GM12878 (cell line): Measurements from ENCODE around the gene AEBP2. TPM values are rescaled to one million over a fixed set of nuclear protein-coding genes. Genes with fewer than 3 reads are reported as not detected.

ENCODE experiments used
- ATAC-seq: fragments of 200-7000 bp; cut with Tn5 transposase; 3 replicates; pipeline ENCODE4 v1.9.1; 2020; ENCODE audit warnings: mild to moderate bottlenecking, moderate library complexity
- BruUV-seq: library from RNA; stranded (reverse); fragments of 400-500 nt; replicated peaks from 2 replicates; lab custom pipeline; 2021; lab: Mats Ljungman, UMichigan
- CTCF ChIA-PET: fragments of 300-600 bp; sonication (Branson Sonifier 250); formaldehyde crosslinking; extraction: SDS; loops from one replicate; lab custom pipeline; 2021; ENCODE audit warnings: inconsistent platforms; lab: Yijun Ruan, JAX
- POLR2A ChIA-PET: fragments of 350-600 bp; formaldehyde crosslinking; extraction: SDS; loops from one replicate; lab custom pipeline; 2021; ENCODE audit warnings: inconsistent platforms; lab: Charles Lee
- RAD21 ChIA-PET: fragments of 300-600 bp; sonication (Branson Sonifier 250); formaldehyde crosslinking; loops from one replicate; lab custom pipeline; 2023; ENCODE audit warnings: antibody characterized with exemption; ENCODE audit not compliant: unreplicated experiment; lab: Charles Lee
- SMC1A ChIA-PET: fragments of 300-600 bp; sonication (Branson Sonifier 250); formaldehyde crosslinking; loops from one replicate; lab custom pipeline; 2023; ENCODE audit not compliant: unreplicated experiment, uncharacterized antibody; lab: Charles Lee
- DNase-seq: peaks from one replicate; pipeline ENCODE4 v3.0.0-alpha.2; 2011; ENCODE audit warnings: low read depth, low spot score
- FAIRE-seq: peaks from 3 replicates; lab custom pipeline; 2011; peaks lifted over from hg19 to GRCh38; lab: Jason Lieb, UNC
- H2AFZ ChIP-seq: 2 replicates; pipeline ENCODE4 v1.6.0; 2011; ENCODE audit warnings: low read depth, low read length, control low read depth; ENCODE audit not compliant: control insufficient read depth
- H3K27ac ChIP-seq: 2 replicates; pipeline ENCODE4 v1.5.1; 2011; ENCODE audit warnings: control low read depth; ENCODE audit not compliant: control insufficient read depth, insufficient read depth
- H3K27me3 ChIP-seq, 2 experiments: replicated peaks in 1 of 2; 2 replicates each; pipeline versions ENCODE4 v1.6.0 to v1.6.1; 2011; ENCODE audit warnings: low read length in 1 of 2; ENCODE audit not compliant: control insufficient read depth in 2 of 2, insufficient read depth in 2 of 2
- H3K36me3 ChIP-seq, 2 experiments: 2 replicates each; pipeline ENCODE4 v1.5.1; 2011; ENCODE audit warnings: low read length in 1 of 2; ENCODE audit not compliant: control insufficient read depth in 2 of 2, insufficient read depth in 2 of 2
- H3K4me1 ChIP-seq: 2 replicates; pipeline ENCODE4 v1.6.1; 2011; ENCODE audit warnings: mild to moderate bottlenecking, low read length, moderate library complexity, mixed read lengths; ENCODE audit not compliant: control insufficient read depth, insufficient read depth
- H3K4me2 ChIP-seq: 2 replicates; pipeline ENCODE4 v1.6.0; 2011; ENCODE audit warnings: control low read depth; ENCODE audit not compliant: control insufficient read depth, insufficient read depth
- H3K4me3 ChIP-seq: fragments of 200-600 bp; sonication (generic); 2 replicates; pipeline ENCODE4 v1.5.1; 2016
- H3K79me2 ChIP-seq: 2 replicates; pipeline ENCODE4 v1.6.0; 2011; ENCODE audit warnings: low read length; ENCODE audit not compliant: control insufficient read depth, insufficient read depth
- H3K9ac ChIP-seq: 2 replicates; pipeline ENCODE4 v1.8.0; 2011; ENCODE audit warnings: low read length, control low read depth, mixed read lengths; ENCODE audit not compliant: control insufficient read depth, insufficient read depth
- H3K9me3 ChIP-seq: replicated peaks from 3 replicates; pipeline ENCODE4 v1.5.1; 2011; ENCODE audit warnings: mild to moderate bottlenecking, low read length; ENCODE audit not compliant: control insufficient read depth, insufficient read depth
- H4K20me1 ChIP-seq: 2 replicates; pipeline ENCODE4 v1.6.0; 2011; ENCODE audit not compliant: control insufficient read depth, insufficient read depth
- CBX5 ChIP-seq: sonication (generic); IDR thresholded peaks from 2 replicates; pipeline ENCODE4 v1.6.1; 2016; ENCODE audit warnings: low read depth, moderate library complexity, mild to moderate bottlenecking, inconsistent platforms
- CREB1 ChIP-seq: IDR thresholded peaks from 2 replicates; pipeline ENCODE4 v1.6.1; 2012; ENCODE audit warnings: low read depth, mild to moderate bottlenecking, inconsistent platforms
- MEF2A ChIP-seq: IDR thresholded peaks from 2 replicates; pipeline ENCODE4 v1.6.1; 2011; ENCODE audit warnings: low read depth, mild to moderate bottlenecking, low read length, moderate library complexity; ENCODE audit not compliant: insufficient read depth
- POLR2AphosphoS5 ChIP-seq: IDR thresholded peaks from 2 replicates; pipeline ENCODE4 v1.6.1; 2011; ENCODE audit warnings: mild to moderate bottlenecking, low read length, inconsistent platforms
- RB1 ChIP-seq: fragments of 450-650 bp; formaldehyde crosslinking; IDR thresholded peaks from 2 replicates; pipeline ENCODE4 v1.6.1; 2017; ENCODE audit warnings: mild to moderate bottlenecking, borderline replicate concordance
- SIN3A ChIP-seq: IDR thresholded peaks from 2 replicates; pipeline ENCODE4 v1.6.1; 2012; ENCODE audit warnings: low read depth, low read length, improper control_type of control experiment
- SMAD1 ChIP-seq: fragments of 450-650 bp; IDR thresholded peaks from 2 replicates; pipeline ENCODE4 v1.6.1; 2018; ENCODE audit warnings: mild to moderate bottlenecking, low read depth; ENCODE audit not compliant: partially characterized antibody
- TAF1 ChIP-seq: IDR thresholded peaks from 2 replicates; pipeline ENCODE4 v1.6.1; 2011; ENCODE audit warnings: mild to moderate bottlenecking, low read depth, low read length, borderline replicate concordance
- WGBS: methylation state at CpG from one replicate; pipeline ENCODE4 v1.1.6; 2016; ENCODE audit warnings: low lambda C conversion rate; ENCODE audit not compliant: insufficient replicate concordance, insufficient coverage; ENCODE audit errors: missing lambda C conversion rate; 5-methylcytosine and 5-hydroxymethylcytosine counted together
- in situ Hi-C: fragments of 300-500 bp; cut with MboI; formaldehyde crosslinking; loops from 9 replicates; pipeline ENCODE4 v1.14.3; 2018; ENCODE audit warnings: mixed read lengths
- intact Hi-C: fragments of 100-400 bp; cut with micrococcal nuclease; formaldehyde crosslinking; loops from one replicate; pipeline ENCODE4 v1.14.2; 2022; ENCODE audit not compliant: unreplicated experiment
- polyA plus RNA-seq, 11 experiments: library from polyadenylated mRNA; depleted of rRNA in 4 of 11; unstranded in 6 of 11; stranded (reverse) in 5 of 11; fragments of >200 nt; fragmentation: Nextera tagmentation in 4 of 11; fragmentation: Illumina TruSeq in 1 of 11; extraction: Ambion mirVana in 4 of 11; extraction: Trizol in 1 of 11; gene quantifications; 1 replicate in 1 of 11; 2 replicates in 10 of 11; pipeline versions ENCODE4 v1.2.1 to v1.2.3, GENCODE V29; 2011 to 2016; ENCODE audit warnings: inconsistent platforms in 2 of 11, missing spikeins in 2 of 11, low read depth in 1 of 11
- total RNA-seq, 4 experiments: library from RNA; depleted of rRNA in 3 of 4; stranded (reverse); fragments of >200 nt in 3 of 4; fragmentation: Illumina TruSeq in 1 of 4; extraction: Trizol in 1 of 4; gene quantifications; 2 replicates each; pipeline versions ENCODE4 v1.2.1 to v1.2.3, GENCODE V29; 2013 to 2021
- TF ChIP-seq, protein P1 (sequence below): IDR thresholded peaks from 2 replicates; pipeline ENCODE4 v1.6.1; 2012; ENCODE audit warnings: improper control_type of control experiment, low read depth, low read length; ENCODE audit not compliant: insufficient replicate concordance
- TF ChIP-seq, protein P2 (sequence below): fragments of 450-650 bp; formaldehyde crosslinking; IDR thresholded peaks from 2 replicates; pipeline ENCODE4 v1.4.0; 2022; ENCODE audit warnings: mild to moderate bottlenecking, moderate library complexity
- TF ChIP-seq, protein P3 (sequence below): fragments of 450-650 bp; formaldehyde crosslinking; IDR thresholded peaks from 2 replicates; pipeline ENCODE4 v1.4.0; 2020; ENCODE audit warnings: mild to moderate bottlenecking, moderate library complexity

AEBP2 gene
- total and polyA plus RNA-seq, 10 of the 15 experiments (the other 5 are each of a cell fraction or from before 2014, with no cell fraction given), result 17.6 to 126 (median 44.8) TPM

DNA sequence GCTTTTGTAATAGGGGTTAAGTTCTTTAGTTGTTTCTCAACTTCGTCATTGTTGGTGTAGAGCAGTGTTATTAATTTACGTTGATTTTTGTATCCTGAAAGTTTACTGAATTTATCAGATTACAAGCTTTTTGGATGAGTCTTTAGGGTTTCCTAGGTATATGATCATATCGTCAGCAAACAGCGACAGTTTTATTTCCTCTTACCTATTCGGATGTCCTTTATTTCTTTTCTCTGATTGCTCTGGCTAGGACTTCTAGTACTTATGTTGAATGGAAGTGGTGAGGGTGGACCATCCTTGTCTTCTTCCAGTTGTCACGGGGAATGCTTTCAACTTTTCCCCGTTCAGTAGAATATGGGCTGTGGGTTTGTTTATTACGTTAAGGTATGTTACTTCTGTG lies 37.8 kb downstream of the AEBP2 start:
- in situ Hi-C loops, result no loop called here
- no peaks in the 10 kb centered on the region for H3K27me3 ChIP-seq
- intact Hi-C loops, result loop anchor here (10.0 kb wide), 1 partner anchor 418 kb away; no protein-coding TSS in a partner anchor
- H4K20me1 ChIP-seq, result no peaks in the 10 kb centered on the region
- no peak for DNase-seq
- no peak overlapping the region for H3K4me3 ChIP-seq
- no peak for ATAC-seq
- H3K27ac ChIP-seq, result no peak overlapping the region
- SMC1A ChIA-PET, result interaction anchor here (0.6 kb wide), 1 partner anchor 1080 kb away, joined by 3 read pairs; no protein-coding TSS in a partner anchor
- CTCF ChIA-PET, result no interaction called here
- H3K36me3 ChIP-seq, result peaks cover 2 to 15% of the 10 kb centered on the region in 2 experiments; a peak in 3 of 4 replicates
- POLR2A ChIA-PET, result no interaction called here
- BruUV-seq, result TSS peak; percentile 14
- H2AFZ ChIP-seq, result no peak overlapping the region
- RAD21 ChIA-PET, result no interaction called here
- H3K4me2 ChIP-seq, result no peak overlapping the region
- no peak overlapping the region for H3K9ac ChIP-seq
- no peak for FAIRE-seq
- peaks cover 8% of the 10 kb centered on the region for H3K4me1 ChIP-seq
- H3K9me3 ChIP-seq, result peaks cover 15% of the 10 kb centered on the region
- H3K79me2 ChIP-seq, result peaks cover 31% of the 10 kb centered on the region
- WGBS, result 97% methylated on average over 8 of the region's 8 CpGs
- TF ChIP-seq TAF1 (no peak), CREB1 (no peak), CBX5 (no peak), MEF2A (no peak), POLR2AphosphoS5 (no peak), RB1 (no peak), SIN3A (no peak), SMAD1 (no peak)
- TF ChIP-seq, protein P1, sequence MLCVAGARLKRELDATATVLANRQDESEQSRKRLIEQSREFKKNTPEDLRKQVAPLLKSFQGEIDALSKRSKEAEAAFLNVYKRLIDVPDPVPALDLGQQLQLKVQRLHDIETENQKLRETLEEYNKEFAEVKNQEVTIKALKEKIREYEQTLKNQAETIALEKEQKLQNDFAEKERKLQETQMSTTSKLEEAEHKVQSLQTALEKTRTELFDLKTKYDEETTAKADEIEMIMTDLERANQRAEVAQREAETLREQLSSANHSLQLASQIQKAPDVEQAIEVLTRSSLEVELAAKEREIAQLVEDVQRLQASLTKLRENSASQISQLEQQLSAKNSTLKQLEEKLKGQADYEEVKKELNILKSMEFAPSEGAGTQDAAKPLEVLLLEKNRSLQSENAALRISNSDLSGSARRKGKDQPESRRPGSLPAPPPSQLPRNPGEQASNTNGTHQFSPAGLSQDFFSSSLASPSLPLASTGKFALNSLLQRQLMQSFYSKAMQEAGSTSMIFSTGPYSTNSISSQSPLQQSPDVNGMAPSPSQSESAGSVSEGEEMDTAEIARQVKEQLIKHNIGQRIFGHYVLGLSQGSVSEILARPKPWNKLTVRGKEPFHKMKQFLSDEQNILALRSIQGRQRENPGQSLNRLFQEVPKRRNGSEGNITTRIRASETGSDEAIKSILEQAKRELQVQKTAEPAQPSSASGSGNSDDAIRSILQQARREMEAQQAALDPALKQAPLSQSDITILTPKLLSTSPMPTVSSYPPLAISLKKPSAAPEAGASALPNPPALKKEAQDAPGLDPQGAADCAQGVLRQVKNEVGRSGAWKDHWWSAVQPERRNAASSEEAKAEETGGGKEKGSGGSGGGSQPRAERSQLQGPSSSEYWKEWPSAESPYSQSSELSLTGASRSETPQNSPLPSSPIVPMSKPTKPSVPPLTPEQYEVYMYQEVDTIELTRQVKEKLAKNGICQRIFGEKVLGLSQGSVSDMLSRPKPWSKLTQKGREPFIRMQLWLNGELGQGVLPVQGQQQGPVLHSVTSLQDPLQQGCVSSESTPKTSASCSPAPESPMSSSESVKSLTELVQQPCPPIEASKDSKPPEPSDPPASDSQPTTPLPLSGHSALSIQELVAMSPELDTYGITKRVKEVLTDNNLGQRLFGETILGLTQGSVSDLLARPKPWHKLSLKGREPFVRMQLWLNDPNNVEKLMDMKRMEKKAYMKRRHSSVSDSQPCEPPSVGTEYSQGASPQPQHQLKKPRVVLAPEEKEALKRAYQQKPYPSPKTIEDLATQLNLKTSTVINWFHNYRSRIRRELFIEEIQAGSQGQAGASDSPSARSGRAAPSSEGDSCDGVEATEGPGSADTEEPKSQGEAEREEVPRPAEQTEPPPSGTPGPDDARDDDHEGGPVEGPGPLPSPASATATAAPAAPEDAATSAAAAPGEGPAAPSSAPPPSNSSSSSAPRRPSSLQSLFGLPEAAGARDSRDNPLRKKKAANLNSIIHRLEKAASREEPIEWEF, result no peak
- TF ChIP-seq, protein P2, sequence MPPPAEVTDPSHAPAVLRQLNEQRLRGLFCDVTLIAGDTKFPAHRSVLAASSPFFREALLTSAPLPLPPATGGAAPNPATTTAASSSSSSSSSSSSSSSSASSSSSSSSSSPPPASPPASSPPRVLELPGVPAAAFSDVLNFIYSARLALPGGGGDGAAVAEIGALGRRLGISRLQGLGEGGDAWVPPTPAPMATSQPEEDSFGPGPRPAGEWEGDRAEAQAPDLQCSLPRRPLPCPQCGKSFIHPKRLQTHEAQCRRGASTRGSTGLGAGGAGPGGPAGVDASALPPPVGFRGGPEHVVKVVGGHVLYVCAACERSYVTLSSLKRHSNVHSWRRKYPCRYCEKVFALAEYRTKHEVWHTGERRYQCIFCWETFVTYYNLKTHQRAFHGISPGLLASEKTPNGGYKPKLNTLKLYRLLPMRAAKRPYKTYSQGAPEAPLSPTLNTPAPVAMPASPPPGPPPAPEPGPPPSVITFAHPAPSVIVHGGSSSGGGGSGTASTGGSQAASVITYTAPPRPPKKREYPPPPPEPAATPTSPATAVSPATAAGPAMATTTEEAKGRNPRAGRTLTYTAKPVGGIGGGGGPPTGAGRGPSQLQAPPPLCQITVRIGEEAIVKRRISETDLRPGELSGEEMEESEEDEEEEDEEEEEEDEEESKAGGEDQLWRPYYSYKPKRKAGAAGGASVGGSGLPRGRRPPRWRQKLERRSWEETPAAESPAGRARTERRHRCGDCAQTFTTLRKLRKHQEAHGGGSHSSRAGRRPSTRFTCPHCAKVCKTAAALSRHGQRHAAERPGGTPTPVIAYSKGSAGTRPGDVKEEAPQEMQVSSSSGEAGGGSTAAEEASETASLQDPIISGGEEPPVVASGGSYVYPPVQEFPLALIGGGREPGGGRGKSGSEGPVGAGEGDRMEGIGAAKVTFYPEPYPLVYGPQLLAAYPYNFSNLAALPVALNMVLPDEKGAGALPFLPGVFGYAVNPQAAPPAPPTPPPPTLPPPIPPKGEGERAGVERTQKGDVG (CRISPR knock-in tag), result no peak
- TF ChIP-seq, protein P3, sequence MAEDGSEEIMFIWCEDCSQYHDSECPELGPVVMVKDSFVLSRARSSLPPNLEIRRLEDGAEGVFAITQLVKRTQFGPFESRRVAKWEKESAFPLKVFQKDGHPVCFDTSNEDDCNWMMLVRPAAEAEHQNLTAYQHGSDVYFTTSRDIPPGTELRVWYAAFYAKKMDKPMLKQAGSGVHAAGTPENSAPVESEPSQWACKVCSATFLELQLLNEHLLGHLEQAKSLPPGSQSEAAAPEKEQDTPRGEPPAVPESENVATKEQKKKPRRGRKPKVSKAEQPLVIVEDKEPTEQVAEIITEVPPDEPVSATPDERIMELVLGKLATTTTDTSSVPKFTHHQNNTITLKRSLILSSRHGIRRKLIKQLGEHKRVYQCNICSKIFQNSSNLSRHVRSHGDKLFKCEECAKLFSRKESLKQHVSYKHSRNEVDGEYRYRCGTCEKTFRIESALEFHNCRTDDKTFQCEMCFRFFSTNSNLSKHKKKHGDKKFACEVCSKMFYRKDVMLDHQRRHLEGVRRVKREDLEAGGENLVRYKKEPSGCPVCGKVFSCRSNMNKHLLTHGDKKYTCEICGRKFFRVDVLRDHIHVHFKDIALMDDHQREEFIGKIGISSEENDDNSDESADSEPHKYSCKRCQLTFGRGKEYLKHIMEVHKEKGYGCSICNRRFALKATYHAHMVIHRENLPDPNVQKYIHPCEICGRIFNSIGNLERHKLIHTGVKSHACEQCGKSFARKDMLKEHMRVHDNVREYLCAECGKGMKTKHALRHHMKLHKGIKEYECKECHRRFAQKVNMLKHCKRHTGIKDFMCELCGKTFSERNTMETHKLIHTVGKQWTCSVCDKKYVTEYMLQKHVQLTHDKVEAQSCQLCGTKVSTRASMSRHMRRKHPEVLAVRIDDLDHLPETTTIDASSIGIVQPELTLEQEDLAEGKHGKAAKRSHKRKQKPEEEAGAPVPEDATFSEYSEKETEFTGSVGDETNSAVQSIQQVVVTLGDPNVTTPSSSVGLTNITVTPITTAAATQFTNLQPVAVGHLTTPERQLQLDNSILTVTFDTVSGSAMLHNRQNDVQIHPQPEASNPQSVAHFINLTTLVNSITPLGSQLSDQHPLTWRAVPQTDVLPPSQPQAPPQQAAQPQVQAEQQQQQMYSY (CRISPR knock-in tag), result no peak
